HG02938 (cell line): ENCODE measurements around the gene CD151.

Experiments used
- ATAC-seq: cut with Tn5 transposase; IDR thresholded peaks from one replicate; pipeline ENCODE4 v1.9.1; 2021; ENCODE audit warnings: mild to moderate bottlenecking, moderate library complexity; ENCODE audit not compliant: unreplicated experiment

The CD151 gene

DNA sequence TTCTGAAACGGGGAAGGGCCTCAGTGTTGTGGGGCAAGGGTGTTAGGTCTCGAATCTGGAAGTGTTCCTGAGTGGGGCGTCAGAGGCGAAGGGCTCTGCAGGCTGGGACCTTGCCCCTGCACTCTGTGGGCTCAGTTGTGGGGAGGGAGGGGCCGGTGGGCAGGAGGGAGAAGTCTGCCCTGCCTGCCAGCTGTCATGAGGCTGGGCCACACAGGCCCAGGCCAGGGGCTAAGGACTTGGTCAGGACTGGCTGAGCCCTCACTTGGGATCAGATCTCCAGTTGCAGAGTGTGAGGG, 4.9 kb upstream of the CD151 start, which contains the start of gene CRACR2B:
CRACR2B (plus strand) TSS at position 23 of the 296 bp plus-strand sequence. CDS start 689 bp downstream, outside the sequence.
- no peak for ATAC-seq

GRCh38 chr11:828506-829175, 4.1 kb upstream of the CD151 start:
- ATAC-seq, result no peak

GRCh38 chr11:829176-829846, 3.4 kb upstream of the CD151 start:
- no peak for ATAC-seq

DNA sequence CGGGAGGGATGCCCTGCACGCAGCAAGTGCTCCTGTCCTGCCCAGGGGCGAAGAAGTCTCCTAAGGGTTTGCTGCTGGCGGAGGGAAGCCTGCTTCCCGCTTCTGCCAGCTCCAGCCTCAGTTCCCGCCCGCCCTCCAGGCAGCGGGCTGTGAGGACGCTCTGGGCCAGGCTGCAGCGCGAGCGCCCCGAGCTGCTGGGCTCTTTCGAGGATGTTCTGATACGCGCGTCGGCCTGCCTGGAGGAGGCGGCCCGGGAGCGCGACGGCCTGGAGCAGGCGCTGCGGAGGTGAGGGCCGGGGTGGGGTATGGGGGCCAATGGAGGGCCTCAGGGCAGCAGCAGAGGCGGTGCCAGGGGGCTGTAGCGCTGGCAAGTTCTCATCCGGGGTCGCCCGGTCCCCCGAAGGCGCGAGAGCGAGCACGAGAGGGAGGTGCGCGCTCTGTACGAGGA, 2.9 kb upstream of the CD151 start:
- no peak for ATAC-seq

DNA sequence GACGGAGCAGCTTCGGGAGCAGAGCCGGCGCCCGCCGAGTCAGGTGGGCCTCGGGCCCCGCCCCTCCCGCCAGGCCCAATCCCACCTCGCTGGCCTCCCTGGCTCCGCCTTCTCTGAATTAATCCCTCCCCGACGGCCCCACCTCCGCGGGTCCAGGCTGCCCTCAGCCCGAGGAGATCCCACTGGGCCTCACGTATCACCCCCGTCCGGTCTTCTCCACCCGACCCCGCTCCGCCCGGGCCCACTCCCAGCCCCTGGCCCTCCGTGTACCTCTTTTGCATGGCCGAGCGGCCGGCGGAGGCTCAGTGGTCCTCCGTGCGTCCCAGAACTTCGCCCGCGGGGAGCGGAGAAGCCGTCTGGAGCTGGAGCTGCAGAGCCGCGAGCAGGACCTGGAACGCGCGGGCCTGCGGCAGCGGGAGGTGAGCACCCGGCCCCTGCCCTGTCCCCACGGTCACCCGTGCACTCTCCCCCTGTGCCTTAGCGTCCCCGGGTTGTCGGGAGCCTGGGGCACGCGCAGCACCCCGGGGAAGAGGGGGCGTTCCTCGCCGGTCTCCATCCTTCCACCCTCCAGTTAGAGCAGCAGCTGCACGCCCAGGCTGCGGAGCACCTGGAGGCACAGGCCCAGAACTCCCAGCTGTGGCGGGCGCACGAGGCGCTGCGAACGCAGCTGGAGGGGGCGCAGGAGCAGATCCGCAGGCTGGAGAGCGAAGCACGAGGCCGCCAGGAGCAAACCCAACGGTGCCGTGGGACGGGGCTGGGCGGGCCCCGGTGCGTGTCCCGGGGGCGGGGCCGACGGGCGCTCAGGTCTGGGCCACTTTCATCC, 2.2 kb upstream of the CD151 start:
- no peak for ATAC-seq

DNA sequence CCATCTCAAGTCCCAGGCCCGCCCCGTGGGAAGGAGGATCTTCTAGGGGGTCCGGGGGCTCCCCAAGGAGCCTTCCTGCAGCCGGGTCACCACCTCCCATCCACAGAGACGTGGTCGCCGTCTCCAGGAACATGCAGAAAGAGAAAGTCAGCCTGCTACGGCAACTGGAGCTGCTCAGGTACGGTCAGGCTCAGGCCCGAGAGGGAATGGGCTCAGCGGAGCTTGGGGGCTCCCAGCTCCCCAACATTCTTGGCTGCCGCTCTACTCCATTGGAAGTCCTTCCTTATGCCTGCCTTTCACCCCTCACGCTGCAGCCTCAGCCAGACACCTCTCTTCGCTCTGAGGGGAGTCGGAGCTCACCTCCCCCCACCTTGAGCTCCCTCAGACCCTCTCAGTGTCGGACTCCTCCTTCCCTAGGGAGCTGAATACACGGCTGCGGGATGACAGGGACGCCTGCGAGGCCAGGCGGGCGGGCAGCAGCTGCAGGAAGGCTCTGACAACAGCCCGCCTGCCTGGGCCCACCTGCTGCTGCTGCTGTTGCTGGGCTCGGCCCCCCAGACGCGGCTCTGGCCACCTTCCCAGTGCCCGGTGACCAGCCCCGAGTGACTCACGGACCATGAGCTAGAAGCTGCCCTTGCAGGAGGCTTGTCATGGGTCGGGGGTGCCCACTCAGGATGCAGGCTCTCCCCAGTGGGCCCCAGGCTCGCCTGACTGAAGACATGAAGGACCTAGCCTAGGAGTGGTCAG, 1.5 kb upstream of the CD151 start:
- ATAC-seq, result no peak

DNA sequence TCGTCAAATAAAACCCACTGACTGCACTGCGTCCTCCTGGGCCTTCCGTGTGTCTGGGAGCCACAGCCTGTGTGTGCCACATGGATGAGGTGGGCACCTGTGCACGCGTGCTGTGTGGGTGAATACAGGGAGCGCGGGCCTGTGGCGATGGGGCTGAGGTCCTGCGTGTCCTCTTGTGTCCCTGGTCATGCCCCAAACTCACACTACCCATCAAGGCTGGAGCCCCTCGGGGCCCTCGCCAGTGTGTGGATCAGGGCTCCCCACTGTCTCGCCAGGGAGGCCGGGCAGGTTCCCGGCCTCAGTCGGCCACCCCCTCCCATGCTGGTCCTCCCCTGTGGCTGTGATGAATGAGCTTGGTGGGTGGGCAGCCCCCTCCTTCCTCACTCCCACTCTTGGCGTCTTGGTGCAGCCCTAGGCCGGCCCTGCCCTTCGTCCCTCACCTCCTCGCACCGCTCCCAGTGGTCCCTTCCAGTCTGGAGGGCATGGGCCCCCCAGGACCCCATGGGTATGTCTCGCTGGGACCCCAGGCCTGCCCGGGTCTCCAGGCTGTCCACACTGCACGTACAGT, 707 bp upstream of the CD151 start:
- no peak for ATAC-seq

GRCh38 chr11:833114-833791, 501 bp downstream of the CD151 start:
- no peak for ATAC-seq

- no peak for ATAC-seq
Measured at GRCh38 chr11:833849-834311, 1.1 kb downstream of the CD151 start.

- no peak for ATAC-seq
Measured at GRCh38 chr11:834371-835316, 1.9 kb downstream of the CD151 start.

DNA sequence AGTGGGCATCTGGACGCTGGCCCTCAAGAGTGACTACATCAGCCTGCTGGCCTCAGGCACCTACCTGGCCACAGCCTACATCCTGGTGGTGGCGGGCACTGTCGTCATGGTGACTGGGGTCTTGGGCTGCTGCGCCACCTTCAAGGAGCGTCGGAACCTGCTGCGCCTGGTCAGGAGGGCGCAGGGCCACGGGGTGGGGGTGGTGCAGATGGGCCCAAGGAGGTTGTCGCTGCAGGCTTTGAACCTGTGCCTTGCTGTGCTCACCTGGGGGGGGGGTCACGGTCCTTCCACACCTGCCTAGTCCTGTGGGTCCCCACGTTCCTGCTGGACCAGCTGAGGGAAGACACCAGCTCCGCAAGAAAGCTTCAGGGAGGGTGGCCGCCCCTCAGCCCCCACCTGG, 3.5 kb downstream of the CD151 start:
- ATAC-seq, result no peak

GRCh38 chr11:836700-837099, 3.9 kb downstream of the CD151 start:
- ATAC-seq, result no peak

- no peak for ATAC-seq
Measured at GRCh38 chr11:837189-837989, 4.6 kb downstream of the CD151 start.

DNA sequence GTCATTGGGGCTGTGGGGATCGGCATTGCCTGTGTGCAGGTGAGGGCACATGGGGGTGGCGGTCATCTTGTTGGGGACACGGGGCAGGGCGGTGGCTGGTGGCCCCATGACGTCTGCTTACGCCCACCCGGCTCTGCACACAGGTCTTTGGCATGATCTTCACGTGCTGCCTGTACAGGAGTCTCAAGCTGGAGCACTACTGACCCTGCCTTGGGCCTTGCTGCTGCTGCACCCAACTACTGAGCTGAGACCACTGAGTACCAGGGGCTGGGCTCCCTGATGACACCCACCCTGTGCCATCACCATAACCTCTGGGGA, 5.2 kb downstream of the CD151 start:
- ATAC-seq, result no peak

- ATAC-seq, result no peak
Measured at GRCh38 chr11:838441-839279, 5.9 kb downstream of the CD151 start.

DNA sequence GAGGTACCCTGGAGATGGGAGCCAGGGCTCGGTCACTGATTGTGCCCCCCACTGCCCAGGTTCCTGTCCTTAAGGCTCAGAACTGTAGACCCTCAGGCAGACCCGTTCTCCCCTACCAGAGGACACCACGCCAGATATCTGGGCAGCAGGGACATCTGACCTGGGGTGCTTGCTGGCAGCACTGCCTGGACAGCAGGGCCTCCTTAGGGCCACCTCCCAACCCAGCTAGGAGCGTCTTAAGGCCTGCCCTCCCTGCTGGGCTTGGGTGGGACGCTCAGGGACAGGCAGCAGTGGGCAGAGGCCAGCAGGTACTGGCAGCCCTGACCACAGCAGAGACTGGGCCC, 6.5 kb downstream of the CD151 start:
- no peak for ATAC-seq

- no peak for ATAC-seq
Measured at GRCh38 chr11:839875-840617, 7.3 kb downstream of the CD151 start.
